Measurements from ENCODE around the gene WDR1.

DNA sequence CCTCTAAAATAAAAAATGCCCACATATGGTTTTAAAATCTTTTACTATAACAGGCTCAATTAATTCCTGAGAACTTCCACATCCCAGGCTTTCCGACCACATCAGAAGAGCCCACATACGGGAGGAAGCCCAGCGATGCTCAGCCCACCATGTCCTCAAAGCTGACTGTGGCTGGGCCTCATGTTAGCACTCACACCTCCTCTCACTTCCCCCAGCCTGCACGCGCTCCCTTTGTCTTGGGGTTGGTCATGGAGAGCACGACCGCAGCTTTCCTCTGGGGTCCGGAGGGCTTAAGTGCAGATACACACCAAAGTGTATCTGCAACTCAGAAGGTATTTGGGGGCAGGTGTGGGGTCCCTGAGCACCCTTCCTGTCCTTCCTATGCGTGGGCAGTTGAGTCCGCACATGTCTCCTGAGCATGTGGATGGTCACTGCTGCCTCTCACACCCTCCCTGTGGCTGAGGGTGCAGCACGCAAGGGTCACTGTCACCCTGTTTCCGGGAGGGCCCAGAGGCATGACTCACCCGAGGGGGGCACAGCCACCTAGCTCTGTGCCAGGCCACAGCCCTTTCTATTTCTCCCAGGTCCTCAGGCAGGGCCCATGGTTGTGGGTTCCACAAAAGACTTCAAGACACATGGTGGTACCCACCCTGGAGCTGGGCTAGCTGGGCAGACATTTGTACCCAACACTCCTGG, 21.2 kb downstream of the WDR1 start:
- TF ChIP-seq, protein P1, sequence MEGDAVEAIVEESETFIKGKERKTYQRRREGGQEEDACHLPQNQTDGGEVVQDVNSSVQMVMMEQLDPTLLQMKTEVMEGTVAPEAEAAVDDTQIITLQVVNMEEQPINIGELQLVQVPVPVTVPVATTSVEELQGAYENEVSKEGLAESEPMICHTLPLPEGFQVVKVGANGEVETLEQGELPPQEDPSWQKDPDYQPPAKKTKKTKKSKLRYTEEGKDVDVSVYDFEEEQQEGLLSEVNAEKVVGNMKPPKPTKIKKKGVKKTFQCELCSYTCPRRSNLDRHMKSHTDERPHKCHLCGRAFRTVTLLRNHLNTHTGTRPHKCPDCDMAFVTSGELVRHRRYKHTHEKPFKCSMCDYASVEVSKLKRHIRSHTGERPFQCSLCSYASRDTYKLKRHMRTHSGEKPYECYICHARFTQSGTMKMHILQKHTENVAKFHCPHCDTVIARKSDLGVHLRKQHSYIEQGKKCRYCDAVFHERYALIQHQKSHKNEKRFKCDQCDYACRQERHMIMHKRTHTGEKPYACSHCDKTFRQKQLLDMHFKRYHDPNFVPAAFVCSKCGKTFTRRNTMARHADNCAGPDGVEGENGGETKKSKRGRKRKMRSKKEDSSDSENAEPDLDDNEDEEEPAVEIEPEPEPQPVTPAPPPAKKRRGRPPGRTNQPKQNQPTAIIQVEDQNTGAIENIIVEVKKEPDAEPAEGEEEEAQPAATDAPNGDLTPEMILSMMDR (IDR thresholded peaks at IDR 0.05; ENCODE audit: low read depth, low read length, poor library complexity, severe bottlenecking), result no peak
- no peak for TF ChIP-seq EZH2phosphoT487 (IDR thresholded peaks at IDR 0.05; ENCODE audit: borderline replicate concordance, low read length)

Measured in DOHH2 (cell line).